OCI-LY3 (cell line): ENCODE measurements around the gene SELENOO.

Experiments used
- H2AFZ ChIP-seq: fragments of 200-600, 300-600 bp; shearing (Covaris generic); 2 replicates; pipeline ENCODE4 v1.6.0; 2014; ENCODE audit warnings: antibody characterized with exemption, low read depth, low read length
- H3K27ac ChIP-seq: fragments of 200-600, 300-600 bp; sonication (generic); 2 replicates; pipeline ENCODE4 v1.5.1; 2014; ENCODE audit warnings: mild to moderate bottlenecking, low read length, moderate library complexity, mixed read lengths
- H3K27me3 ChIP-seq: fragments of 200-600, 300-600 bp; sonication (generic); 2 replicates; pipeline ENCODE4 v1.6.1; 2014; ENCODE audit warnings: low read depth, low read length, mixed read lengths
- H3K36me3 ChIP-seq: fragments of 200-600, 300-600 bp; sonication (generic); replicated peaks from 2 replicates; pipeline ENCODE3; 2014; ENCODE audit warnings: low read depth, low read length, mixed read lengths
- H3K4me1 ChIP-seq: fragments of 300-600, 200-600 bp; sonication (generic); 2 replicates; pipeline ENCODE4 v1.6.1; 2014; ENCODE audit warnings: low read length, mixed read lengths
- H3K4me2 ChIP-seq: fragments of 200-600, 300-600 bp; sonication (generic); 2 replicates; pipeline ENCODE4 v1.6.1; 2014; ENCODE audit warnings: low read length, mixed read lengths
- H3K4me3 ChIP-seq: fragments of 300-600, 200-600 bp; sonication (generic); 2 replicates; pipeline ENCODE4 v1.5.1; 2014; ENCODE audit warnings: antibody characterized with exemption, mild to moderate bottlenecking, low read length, moderate library complexity
- H3K79me2 ChIP-seq: fragments of 300-600, 200-600 bp; shearing (Covaris generic); 2 replicates; pipeline ENCODE4 v1.6.1; 2014; ENCODE audit warnings: mild to moderate bottlenecking, low read length, mixed read lengths
- H3K9ac ChIP-seq: fragments of 300-600, 200-600 bp; shearing (Covaris generic); 2 replicates; pipeline ENCODE4 v1.6.0; 2014; ENCODE audit warnings: mild to moderate bottlenecking, low read length, moderate library complexity
- H3K9me3 ChIP-seq: fragments of 200-600, 300-600 bp; shearing (Covaris generic); 2 replicates; pipeline ENCODE4 v1.6.1; 2014; ENCODE audit warnings: low read length, mixed read lengths; ENCODE audit not compliant: insufficient read depth
- H4K20me1 ChIP-seq: fragments of 200-600, 300-600 bp; sonication (generic); 2 replicates; pipeline ENCODE4 v1.6.1; 2016; ENCODE audit warnings: low read length, mixed read lengths; ENCODE audit not compliant: insufficient read depth
- EZH2phosphoT487 ChIP-seq: fragments of 200-600 bp; shearing (Covaris generic); IDR thresholded peaks from 2 replicates; pipeline ENCODE4 v1.6.1; 2018; ENCODE audit warnings: antibody characterized with exemption, mixed run types, low read depth
- TF ChIP-seq, protein P1 (sequence below): fragments of 200-600, 300-600 bp; sonication (generic); IDR thresholded peaks from 2 replicates; pipeline ENCODE4 v1.5.1; 2014; ENCODE audit warnings: antibody characterized with exemption, low read length, low read depth

SELENOO gene

DNA sequence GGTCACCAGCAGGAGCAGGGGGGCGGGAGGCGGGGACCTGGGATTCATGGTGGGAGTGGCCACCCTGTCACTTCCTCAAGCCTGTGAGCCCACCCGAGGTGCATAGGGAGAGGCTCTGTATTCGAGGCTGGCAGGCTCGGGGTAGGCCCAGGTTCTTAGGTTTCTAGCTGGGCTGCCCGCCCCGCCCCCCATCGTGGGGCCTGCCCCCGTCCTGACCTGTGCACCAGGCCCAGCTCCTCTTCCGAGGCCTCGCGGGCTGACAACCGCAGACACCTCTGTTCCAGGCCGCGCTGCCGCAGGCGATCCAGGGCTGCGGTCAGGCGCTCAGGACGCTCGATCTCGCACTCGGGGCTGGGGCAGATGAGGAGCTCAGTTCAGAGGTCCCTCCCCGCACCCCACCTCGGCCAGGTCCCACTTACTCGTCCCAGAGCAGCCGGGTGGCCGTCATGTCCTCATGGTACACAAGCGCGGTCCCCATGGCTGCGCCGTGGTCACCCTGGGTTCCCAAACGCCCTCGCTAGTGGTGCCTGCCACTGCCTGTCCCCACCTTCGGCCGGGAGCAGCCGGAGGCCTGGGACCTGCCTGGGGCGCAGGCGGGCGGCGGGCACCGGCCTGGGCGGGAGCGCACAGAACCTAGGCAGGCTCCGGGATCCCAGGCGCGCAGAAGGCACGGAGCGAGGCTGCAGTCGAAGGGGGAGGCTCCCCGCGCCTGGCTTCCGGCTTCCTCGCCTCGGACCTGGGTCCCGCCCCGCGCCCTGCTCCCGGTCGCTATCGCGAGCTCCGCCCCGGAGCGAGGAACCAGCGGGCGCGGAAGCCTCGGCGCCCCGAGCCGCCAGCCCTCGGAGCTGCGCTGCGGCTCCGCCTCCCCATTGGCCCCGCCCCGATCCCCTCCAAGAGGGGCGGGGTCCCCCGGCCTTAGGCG, 50.0 kb downstream of the SELENOO start, which contains the start of gene HDAC10:
Gene HDAC10 (minus strand): TSS at position 711 of the 922 bp plus-strand sequence. CDS start 233 bp downstream, at position 478.
- peak within 1 kb of the TSS; percentile 86 for H3K9ac ChIP-seq
- H3K79me2 ChIP-seq = peaks cover 5% of the 10 kb centered on the region
- H3K27me3 ChIP-seq = no peaks in the 10 kb centered on the region
- peak within 1 kb of the TSS; percentile 79 for H3K4me2 ChIP-seq
- H3K4me1 ChIP-seq = peaks cover 18% of the 10 kb centered on the region; the same call in 1 of the 2 replicates
- H2AFZ ChIP-seq = no peak within 1 kb of the TSS
- H3K4me3 ChIP-seq = peak within 1 kb of the TSS; percentile 98
- H4K20me1 ChIP-seq = no peaks in the 10 kb centered on the region
- no peaks in the 10 kb centered on the region for H3K36me3 ChIP-seq
- H3K27ac ChIP-seq = peak within 1 kb of the TSS; percentile 53
- no peaks in the 10 kb centered on the region for H3K9me3 ChIP-seq
- TF ChIP-seq EZH2phosphoT487 = no peak
- TF ChIP-seq, protein P1, sequence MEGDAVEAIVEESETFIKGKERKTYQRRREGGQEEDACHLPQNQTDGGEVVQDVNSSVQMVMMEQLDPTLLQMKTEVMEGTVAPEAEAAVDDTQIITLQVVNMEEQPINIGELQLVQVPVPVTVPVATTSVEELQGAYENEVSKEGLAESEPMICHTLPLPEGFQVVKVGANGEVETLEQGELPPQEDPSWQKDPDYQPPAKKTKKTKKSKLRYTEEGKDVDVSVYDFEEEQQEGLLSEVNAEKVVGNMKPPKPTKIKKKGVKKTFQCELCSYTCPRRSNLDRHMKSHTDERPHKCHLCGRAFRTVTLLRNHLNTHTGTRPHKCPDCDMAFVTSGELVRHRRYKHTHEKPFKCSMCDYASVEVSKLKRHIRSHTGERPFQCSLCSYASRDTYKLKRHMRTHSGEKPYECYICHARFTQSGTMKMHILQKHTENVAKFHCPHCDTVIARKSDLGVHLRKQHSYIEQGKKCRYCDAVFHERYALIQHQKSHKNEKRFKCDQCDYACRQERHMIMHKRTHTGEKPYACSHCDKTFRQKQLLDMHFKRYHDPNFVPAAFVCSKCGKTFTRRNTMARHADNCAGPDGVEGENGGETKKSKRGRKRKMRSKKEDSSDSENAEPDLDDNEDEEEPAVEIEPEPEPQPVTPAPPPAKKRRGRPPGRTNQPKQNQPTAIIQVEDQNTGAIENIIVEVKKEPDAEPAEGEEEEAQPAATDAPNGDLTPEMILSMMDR = no peak

DNA sequence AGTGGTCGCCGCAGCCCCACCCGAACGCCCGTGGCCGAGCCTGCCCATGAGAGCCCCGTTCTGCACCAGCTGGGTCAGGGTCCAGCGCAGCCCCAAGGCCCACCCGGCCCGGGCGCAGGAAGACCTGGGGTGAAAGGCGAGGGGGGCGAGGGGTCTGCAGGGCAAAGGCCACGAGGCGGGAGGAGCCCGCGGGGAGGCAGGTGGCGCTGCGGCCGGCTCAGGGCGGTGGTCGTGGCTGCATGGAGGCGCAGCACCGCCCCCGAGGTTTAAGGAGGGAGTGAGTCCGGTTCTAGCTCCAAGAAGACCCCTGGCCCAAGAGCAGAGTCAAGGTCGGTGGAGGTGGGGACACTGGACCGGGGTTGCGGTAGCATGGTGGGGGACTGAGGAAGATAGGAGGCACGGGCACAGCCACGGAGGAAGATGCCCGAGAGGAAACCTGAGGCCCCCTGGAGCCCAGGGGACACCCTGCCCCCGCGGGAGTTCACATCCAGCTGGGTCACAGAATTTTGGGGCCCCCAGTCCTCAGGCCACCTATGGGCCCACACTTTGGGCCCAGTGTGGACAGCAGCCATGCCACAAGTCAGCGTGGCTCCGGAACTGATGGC, 50.8 kb downstream of the SELENOO start:
- no peaks in the 10 kb centered on the region for H4K20me1 ChIP-seq

DNA sequence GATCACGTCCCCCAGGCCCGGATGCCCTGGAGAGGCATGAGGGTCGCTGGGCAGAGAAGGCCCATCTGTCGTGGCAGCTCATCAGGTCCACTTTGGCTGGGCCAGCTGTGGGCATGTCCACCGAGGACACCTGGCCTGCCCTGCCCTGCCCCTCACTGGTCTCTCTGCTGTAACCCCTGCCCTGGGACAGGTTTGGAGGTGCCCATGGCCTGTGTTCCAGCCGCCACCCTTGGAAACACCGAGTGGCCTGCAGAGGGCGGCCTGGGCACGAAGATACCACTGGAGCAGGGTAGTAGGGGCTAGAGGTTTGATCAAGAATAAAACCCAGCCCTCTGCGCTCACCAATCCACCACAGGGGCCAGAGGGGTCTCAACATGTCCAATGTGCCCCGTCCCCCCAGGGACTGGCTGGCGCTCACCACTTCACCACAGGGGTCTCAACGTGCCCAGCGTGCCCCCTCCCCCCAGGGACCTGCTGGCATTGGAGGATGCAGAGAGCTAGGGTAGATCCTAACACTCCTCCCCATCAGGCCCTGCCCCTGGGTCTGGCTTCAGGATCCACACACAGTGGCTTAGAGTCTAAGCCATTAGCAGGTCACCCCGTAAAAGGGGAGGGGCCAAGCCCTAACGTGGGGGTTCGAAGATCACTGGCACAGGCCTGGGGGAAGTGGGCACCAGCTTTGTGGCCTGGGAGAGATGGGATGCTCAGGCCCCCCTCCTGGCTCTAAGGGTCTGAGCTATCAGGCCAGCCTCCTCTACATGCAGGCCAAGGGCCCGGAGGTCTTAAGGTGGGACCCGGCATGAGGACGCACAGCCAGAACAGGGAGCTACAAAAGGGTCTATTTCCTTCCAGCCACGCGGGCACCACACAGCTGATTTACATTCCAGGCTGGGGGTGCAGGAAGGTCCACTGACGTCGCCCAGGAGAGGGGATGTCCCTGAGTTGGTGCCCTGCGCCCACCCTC, 51.6 kb downstream of the SELENOO start:
- H3K4me2 ChIP-seq = no peak overlapping the region
- H4K20me1 ChIP-seq = no peaks in the 10 kb centered on the region
- peaks cover 15% of the 10 kb centered on the region; the same call in 1 of the 2 replicates for H3K4me1 ChIP-seq
- no peaks in the 10 kb centered on the region for H3K79me2 ChIP-seq
- H3K9ac ChIP-seq = no peak overlapping the region
- H2AFZ ChIP-seq = no peak overlapping the region
- no peaks in the 10 kb centered on the region for H3K27me3 ChIP-seq
- H3K36me3 ChIP-seq = no peaks in the 10 kb centered on the region
- TF ChIP-seq EZH2phosphoT487 = no peak
- TF ChIP-seq, protein P1 = peak; percentile 54
- H3K9me3 ChIP-seq = no peaks in the 10 kb centered on the region
- no peak overlapping the region for H3K27ac ChIP-seq
- no peak overlapping the region for H3K4me3 ChIP-seq

More for the DNA sequence above, 50.8 kb downstream of the SELENOO start:
- no peak overlapping the region; the same call in 1 of the 2 replicates for H3K27ac ChIP-seq
- H2AFZ ChIP-seq = no peak overlapping the region
- no peaks in the 10 kb centered on the region for H3K79me2 ChIP-seq
- no peaks in the 10 kb centered on the region for H3K9me3 ChIP-seq
- H3K4me3 ChIP-seq = peak overlapping the region; percentile 98
- H3K27me3 ChIP-seq = no peaks in the 10 kb centered on the region
- H3K4me2 ChIP-seq = peak overlapping the region; percentile 79
- no peaks in the 10 kb centered on the region for H3K36me3 ChIP-seq
- peaks cover 15% of the 10 kb centered on the region; the same call in 1 of the 2 replicates for H3K4me1 ChIP-seq
- peak overlapping the region; percentile 22 for H3K9ac ChIP-seq
- no peak for TF ChIP-seq EZH2phosphoT487
